GM12872 (cell line): ENCODE results near the gene S1PR1.

Experiments
- CTCF ChIP-seq: IDR thresholded peaks from 3 replicates; pipeline ENCODE4 v1.5.1; 2011; ENCODE audit warnings: low read depth, mild to moderate bottlenecking, low read length, moderate library complexity; ENCODE audit not compliant: insufficient read depth

S1PR1 gene

GRCh38 chr1:101280049-101280592 is 43.3 kb downstream of the S1PR1 start:
- TF ChIP-seq CTCF = no peak

GRCh38 chr1:101280942-101281654 is 44.3 kb downstream of the S1PR1 start:
- no peak for TF ChIP-seq CTCF

GRCh38 chr1:101281751-101282150 is 44.9 kb downstream of the S1PR1 start:
- TF ChIP-seq CTCF = no peak

GRCh38 chr1:101282314-101283038 is 45.7 kb downstream of the S1PR1 start:
- no peak for TF ChIP-seq CTCF

GRCh38 chr1:101283443-101283842 is 46.6 kb downstream of the S1PR1 start:
- TF ChIP-seq CTCF = no peak

GRCh38 chr1:101284021-101284420 is 47.2 kb downstream of the S1PR1 start:
- no peak for TF ChIP-seq CTCF

- no peak for TF ChIP-seq CTCF
These were observed 47.9 kb downstream of the S1PR1 start for GRCh38 chr1:101284622-101285218.
